Thyroid gland (tissue), 4 donors: ENCODE measurements around the gene APBB2.

Source experiments
- POLR2A ChIP-seq, 2 donors: fragments of 450-650 bp; IDR thresholded peaks; one replicate each; pipeline ENCODE4 v1.6.1; 2017; ENCODE audit warnings: antibody characterized with exemption in 2 of 2, mild to moderate bottlenecking in 2 of 2, moderate library complexity in 1 of 2
- TF ChIP-seq, protein P1 (sequence below), 6 experiments: fragments of 200-600 bp in 3 of 6; fragments of 450-650 bp in 3 of 6; sonication (generic) in 3 of 6; IDR thresholded peaks; one replicate each; pipeline ENCODE4 v1.5.1; 2016 to 2019; ENCODE audit warnings: antibody characterized with exemption in 6 of 6, mild to moderate bottlenecking in 2 of 6, inconsistent platforms in 1 of 6, moderate library complexity in 1 of 6

DNA sequence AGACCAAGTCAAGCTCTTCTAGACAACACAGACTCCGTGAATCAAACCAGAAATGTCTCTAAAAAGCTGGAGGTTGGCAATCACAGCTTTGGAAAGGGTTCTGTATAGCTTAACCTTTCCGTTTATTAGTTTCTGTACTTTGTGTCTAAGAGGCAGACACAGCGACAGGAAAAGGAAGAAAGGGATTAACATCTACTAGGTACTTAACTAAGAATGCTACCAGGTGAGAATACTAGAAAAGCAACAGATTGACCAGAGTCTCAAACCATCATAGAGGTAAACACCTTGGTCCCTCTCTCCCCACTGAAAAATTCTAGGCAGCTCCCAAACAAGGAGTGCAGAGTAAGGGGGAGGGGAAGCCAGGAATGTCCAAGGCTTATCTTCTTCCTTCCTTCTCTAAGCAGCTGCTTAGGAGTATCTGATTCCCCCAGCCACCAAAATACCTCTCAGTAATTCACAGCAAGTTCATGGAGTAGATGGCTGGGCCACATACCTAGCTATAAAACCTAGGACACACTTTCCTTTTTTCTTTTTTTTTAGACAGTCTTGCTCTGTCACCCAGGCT lies 80.8 kb downstream of the APBB2 start:
- TF ChIP-seq POLR2A (IDR thresholded peaks at IDR 0.05) = no peak
- TF ChIP-seq, protein P1, sequence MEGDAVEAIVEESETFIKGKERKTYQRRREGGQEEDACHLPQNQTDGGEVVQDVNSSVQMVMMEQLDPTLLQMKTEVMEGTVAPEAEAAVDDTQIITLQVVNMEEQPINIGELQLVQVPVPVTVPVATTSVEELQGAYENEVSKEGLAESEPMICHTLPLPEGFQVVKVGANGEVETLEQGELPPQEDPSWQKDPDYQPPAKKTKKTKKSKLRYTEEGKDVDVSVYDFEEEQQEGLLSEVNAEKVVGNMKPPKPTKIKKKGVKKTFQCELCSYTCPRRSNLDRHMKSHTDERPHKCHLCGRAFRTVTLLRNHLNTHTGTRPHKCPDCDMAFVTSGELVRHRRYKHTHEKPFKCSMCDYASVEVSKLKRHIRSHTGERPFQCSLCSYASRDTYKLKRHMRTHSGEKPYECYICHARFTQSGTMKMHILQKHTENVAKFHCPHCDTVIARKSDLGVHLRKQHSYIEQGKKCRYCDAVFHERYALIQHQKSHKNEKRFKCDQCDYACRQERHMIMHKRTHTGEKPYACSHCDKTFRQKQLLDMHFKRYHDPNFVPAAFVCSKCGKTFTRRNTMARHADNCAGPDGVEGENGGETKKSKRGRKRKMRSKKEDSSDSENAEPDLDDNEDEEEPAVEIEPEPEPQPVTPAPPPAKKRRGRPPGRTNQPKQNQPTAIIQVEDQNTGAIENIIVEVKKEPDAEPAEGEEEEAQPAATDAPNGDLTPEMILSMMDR (IDR thresholded peaks at IDR 0.05) = no peak
